UCSD-AML1 (cell line): Measurements from ENCODE around the gene ZNF660.
A peak's percentile ranks its signal among the peaks of the same experiment; 100 is the strongest.
"Not testable (repeated sequence)": the region's sequence is repeated elsewhere in the genome, so short reads cannot be mapped to it uniquely, and the experiment has no call there.

ENCODE experiments used
- DNase-seq: peaks from one replicate; lab custom pipeline; 2025; ENCODE audit not compliant: unreplicated experiment; lab: John Stamatoyannopoulos, UW

The ZNF660 gene

GRCh38 chr3:44584646-44585501, at the start of gene ZNF660:
ZNF660 (plus strand) TSS chr3:44584964; CDS start chr3:44594194, 9,230 bp downstream.
- DNase-seq = no peak

- no peak for DNase-seq
Observed at GRCh38 chr3:44535364-44535763, 49.4 kb upstream of the ZNF660 start.

- DNase-seq = not testable (repeated sequence)
Observed at GRCh38 chr3:44544811-44545210, 40.0 kb upstream of the ZNF660 start.

- DNase-seq = no peak
Observed at GRCh38 chr3:44554626-44555592, 29.9 kb upstream of the ZNF660 start, which contains the start of gene ZKSCAN7. ZKSCAN7 (plus strand) TSS chr3:44555193; CDS start chr3:44557048, 1,855 bp downstream.

- no peak for DNase-seq
Observed at GRCh38 chr3:44555723-44556122, 29.0 kb upstream of the ZNF660 start.

GRCh38 chr3:44557074-44557473, 27.7 kb upstream of the ZNF660 start:
- DNase-seq = no peak

- no peak for DNase-seq
Observed at GRCh38 chr3:44561076-44561475, 23.7 kb upstream of the ZNF660 start.

GRCh38 chr3:44562147-44562546, 22.6 kb upstream of the ZNF660 start:
- no peak for DNase-seq

- no peak for DNase-seq
Observed at GRCh38 chr3:44568561-44568960, 16.2 kb upstream of the ZNF660 start.

- no peak for DNase-seq
Observed at GRCh38 chr3:44571024-44571423, 13.7 kb upstream of the ZNF660 start.

- no peak for DNase-seq
Observed at GRCh38 chr3:44576613-44577012, 8.2 kb upstream of the ZNF660 start.

- not testable (repeated sequence) for DNase-seq
Observed at GRCh38 chr3:44577354-44577952, 7.3 kb upstream of the ZNF660 start.

- not testable (repeated sequence) for DNase-seq
Observed at GRCh38 chr3:44578316-44578715, 6.4 kb upstream of the ZNF660 start.

GRCh38 chr3:44578924-44579515, 5.7 kb upstream of the ZNF660 start:
- DNase-seq = not testable (repeated sequence)

- DNase-seq = not testable (repeated sequence)
Observed at GRCh38 chr3:44579749-44580148, 5.0 kb upstream of the ZNF660 start.

GRCh38 chr3:44580971-44581370, 3.8 kb upstream of the ZNF660 start:
- not testable (repeated sequence) for DNase-seq

GRCh38 chr3:44596621-44597020, 11.9 kb downstream of the ZNF660 start:
- DNase-seq = no peak

GRCh38 chr3:44601749-44602148, 17.0 kb downstream of the ZNF660 start:
- no peak for DNase-seq

GRCh38 chr3:44612678-44613077, 27.9 kb downstream of the ZNF660 start:
- no peak for DNase-seq

- DNase-seq = peak; percentile 85
Observed at GRCh38 chr3:44624749-44625480, 40.2 kb downstream of the ZNF660 start, which contains the start of gene ZNF197. ZNF197 (plus strand) TSS chr3:44625036; CDS start chr3:44629155, 4,119 bp downstream.
